AML-193 (cell line): ENCODE measurements around the gene UQCC2.

Experiments
- DNase-seq, 2 experiments: peaks; one replicate each; lab custom pipeline; 2025; lab: John Stamatoyannopoulos, UW

UQCC2 gene

GRCh38 chr6:33652002-33652401, 59.5 kb downstream of the UQCC2 start:
- no peak for DNase-seq

- no peak for DNase-seq
Observed at GRCh38 chr6:33651403-33651802, 60.1 kb downstream of the UQCC2 start.
